ENCODE measurements around the gene BOC. TPM values are rescaled to one million over a fixed set of nuclear protein-coding genes. Genes with fewer than 3 reads are reported as not detected.

BOC gene
- polyA plus RNA-seq, 3 donors from 2014 or later, result not detected

GRCh38 chr3:113210604-113211329 is 590 bp upstream of the BOC start:
- H3K36me3 Mint-ChIP-seq, result peaks cover 0 to 3% (median 0%) of the 10 kb centered on the region in 3 donors
- peaks cover 3 to 11% of the 10 kb centered on the region in 2 donors for H3K4me1 Mint-ChIP-seq
- DNase-seq, result no peak
- peaks cover 13 to 39% (median 26%) of the 10 kb centered on the region in 3 donors for H3K27me3 Mint-ChIP-seq (ENCODE audit: low read depth in 3 of 3)
- peak overlapping the region in 4 of 5 donors; percentile 26 to 54 (median 42) for H3K4me3 Mint-ChIP-seq
- no peak overlapping the region for H3K27ac Mint-ChIP-seq
- peaks cover 0 to 1% (median 0%) of the 10 kb centered on the region in 6 donors for H3K9me3 Mint-ChIP-seq

GRCh38 chr3:113212150-113212843 is 940 bp downstream of the BOC start:
- Mint-ChIP-seq H3K36me3 (peaks cover 0 to 3% (median 0%) of the 10 kb centered on the region in 3 donors), H3K27ac (peak overlapping the region in 1 of 6 donors; percentile 82), H3K9me3 (peaks cover 0 to 1% (median 0%) of the 10 kb centered on the region in 6 donors), H3K4me1 (peaks cover 3 to 11% of the 10 kb centered on the region in 2 donors), H3K4me3 (peak overlapping the region in 3 of 5 donors; percentile 33 to 76 (median 55)), H3K27me3 (ENCODE audit: low read depth in 3 of 3) (peaks cover 11 to 31% (median 25%) of the 10 kb centered on the region in 3 donors)
- DNase-seq, result no peak

DNA sequence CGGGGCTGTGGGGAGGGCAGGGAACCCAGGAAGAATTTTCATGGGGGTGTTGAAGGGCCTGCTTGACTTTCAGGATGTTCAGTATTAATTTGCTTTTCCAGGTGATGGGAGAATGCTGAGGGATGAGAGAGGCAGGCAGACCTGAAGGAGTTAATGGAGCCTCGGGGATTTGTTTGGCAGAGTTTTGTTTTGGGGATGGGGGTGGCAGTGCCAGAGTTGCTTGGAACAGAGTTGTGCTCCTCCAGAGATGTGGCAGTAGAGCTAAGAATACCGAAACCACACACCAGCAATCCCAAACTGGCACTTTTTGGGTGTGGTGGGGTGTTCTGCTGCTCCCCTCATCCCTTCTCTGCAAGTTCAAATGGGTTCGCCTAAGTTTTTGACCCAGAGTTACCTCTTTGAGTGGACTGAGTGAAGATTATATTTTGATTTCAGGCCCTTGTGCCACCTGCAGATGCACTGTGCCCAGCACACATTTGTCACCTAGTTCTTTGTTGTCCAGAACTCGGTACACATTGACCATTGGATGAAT is 1.6 kb downstream of the BOC start:
- Mint-ChIP-seq H3K9me3 (peaks cover 0 to 1% (median 0%) of the 10 kb centered on the region in 6 donors), H3K27me3 (ENCODE audit: low read depth in 3 of 3) (peaks cover 11 to 28% (median 25%) of the 10 kb centered on the region in 3 donors), H3K36me3 (peaks cover 0 to 3% (median 0%) of the 10 kb centered on the region in 3 donors), H3K27ac (no peak overlapping the region), H3K4me3 (peak overlapping the region in 3 of 5 donors; percentile 4 to 76 (median 17)), H3K4me1 (peaks cover 3 to 11% of the 10 kb centered on the region in 2 donors)
- no peak for DNase-seq

- Mint-ChIP-seq H3K9me3 (peaks cover 0 to 1% (median 0%) of the 10 kb centered on the region in 6 donors), H3K27ac (no peak overlapping the region), H3K36me3 (peaks cover 0 to 3% (median 0%) of the 10 kb centered on the region in 3 donors), H3K4me1 (peaks cover 3 to 11% of the 10 kb centered on the region in 2 donors), H3K27me3 (ENCODE audit: low read depth in 3 of 3) (peaks cover 10 to 26% (median 26%) of the 10 kb centered on the region in 3 donors), H3K4me3 (no peak overlapping the region)
- no peak for DNase-seq
These were observed 2.7 kb downstream of the BOC start for GRCh38 chr3:113213896-113214587.

DNA sequence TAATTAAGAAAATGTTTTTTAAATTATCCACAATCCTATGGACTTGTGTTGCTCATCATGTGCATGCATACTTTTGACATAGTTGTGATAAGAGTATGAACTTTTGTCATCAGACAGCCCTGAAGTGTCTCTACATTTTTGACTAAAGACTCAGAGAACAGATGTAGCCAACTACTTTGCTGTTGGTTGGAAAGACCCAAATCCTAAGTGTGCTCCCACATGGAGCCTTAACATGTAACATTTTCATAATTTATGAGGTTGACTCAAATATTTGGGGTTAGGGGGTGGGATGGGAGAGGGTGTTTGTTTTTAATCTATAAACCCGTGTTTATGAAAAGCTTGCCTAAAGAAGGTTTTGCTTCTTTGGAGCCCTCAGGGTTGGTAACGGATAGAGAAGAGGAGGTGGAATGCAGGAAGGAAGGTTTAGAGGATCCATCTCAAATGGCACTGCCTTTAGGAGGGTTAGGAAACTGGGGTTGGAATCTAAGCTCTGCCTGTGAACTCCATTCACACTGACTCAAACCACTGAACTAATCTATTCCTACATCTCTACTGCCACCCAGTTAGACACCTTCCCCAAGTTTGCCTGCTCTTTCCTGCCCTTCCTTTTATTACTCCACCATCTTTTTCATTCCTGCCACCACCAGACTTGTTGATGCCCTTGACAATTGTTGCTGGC is 3.7 kb downstream of the BOC start:
- H3K4me1 Mint-ChIP-seq, result peaks cover 6 to 19% of the 10 kb centered on the region in 2 donors
- peaks cover 0 to 1% (median 0%) of the 10 kb centered on the region in 6 donors for H3K9me3 Mint-ChIP-seq
- H3K27me3 Mint-ChIP-seq (ENCODE audit: low read depth in 3 of 3), result peaks cover 11 to 30% (median 26%) of the 10 kb centered on the region in 3 donors
- H3K36me3 Mint-ChIP-seq, result peaks cover 0 to 3% (median 0%) of the 10 kb centered on the region in 3 donors
- no peak overlapping the region for H3K4me3 Mint-ChIP-seq
- H3K27ac Mint-ChIP-seq, result no peak overlapping the region
- no peak for DNase-seq

DNA sequence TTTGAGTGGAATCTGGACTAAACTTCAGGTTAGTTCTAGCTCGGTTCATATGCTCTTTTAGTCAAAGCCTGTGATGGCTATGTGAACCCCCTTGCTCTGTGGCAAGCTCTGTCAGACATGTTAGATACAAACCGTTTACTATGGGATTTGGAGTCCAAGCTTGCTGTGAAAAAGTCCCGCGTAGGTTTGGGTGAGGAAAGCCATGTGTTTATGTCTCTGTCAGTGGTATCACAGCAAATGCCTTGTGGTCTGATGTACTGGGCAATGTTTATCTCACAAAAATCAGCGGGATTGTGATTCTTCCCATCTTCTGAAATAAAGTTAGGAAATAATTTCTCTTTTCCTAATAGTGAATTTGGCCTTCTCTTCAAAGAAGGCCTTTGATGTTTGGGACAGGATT is 5.0 kb downstream of the BOC start:
- H3K27ac Mint-ChIP-seq, result no peak overlapping the region
- DNase-seq, result no peak
- H3K27me3 Mint-ChIP-seq (ENCODE audit: low read depth in 3 of 3), result peaks cover 13 to 26% (median 25%) of the 10 kb centered on the region in 3 donors

GRCh38 chr3:113218011-113218680 is 6.8 kb downstream of the BOC start:
- Mint-ChIP-seq H3K9me3 (no peaks in the 10 kb centered on the region), H3K27me3 (ENCODE audit: low read depth in 3 of 3) (peaks cover 16 to 31% (median 22%) of the 10 kb centered on the region in 3 donors), H3K4me3 (no peak overlapping the region), H3K36me3 (no peaks in the 10 kb centered on the region), H3K27ac (no peak overlapping the region), H3K4me1 (peaks cover 8 to 11% of the 10 kb centered on the region in 2 donors)
- no peak for DNase-seq

More for the DNA sequence above, 5.0 kb downstream of the BOC start:
- Mint-ChIP-seq H3K4me1 (peaks cover 6 to 15% of the 10 kb centered on the region in 2 donors), H3K4me3 (no peak overlapping the region), H3K36me3 (peaks cover 0 to 3% (median 0%) of the 10 kb centered on the region in 3 donors), H3K9me3 (no peaks in the 10 kb centered on the region)

DNA sequence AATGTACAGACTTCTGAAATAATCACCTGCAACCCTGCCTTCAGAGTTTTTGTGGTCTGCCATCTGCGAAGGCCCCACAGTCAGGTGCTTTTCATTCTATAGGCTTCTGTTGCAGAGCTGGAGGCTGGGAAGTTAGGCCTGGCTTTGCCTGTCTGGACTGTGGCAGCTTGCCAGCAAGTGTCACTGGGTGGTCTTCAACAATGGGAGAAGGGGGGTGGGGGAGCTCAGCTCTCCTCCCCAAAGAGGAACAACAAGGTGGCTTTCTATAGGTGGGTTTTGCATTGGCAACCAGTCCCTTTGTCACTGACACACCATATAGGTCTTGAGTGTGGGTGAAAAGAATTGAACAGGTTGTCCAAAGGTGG is 7.3 kb downstream of the BOC start:
- peaks cover 14 to 31% (median 23%) of the 10 kb centered on the region in 3 donors for H3K27me3 Mint-ChIP-seq (ENCODE audit: low read depth in 3 of 3)

GRCh38 chr3:113219605-113220300 is 8.4 kb downstream of the BOC start:
- H3K9me3 Mint-ChIP-seq, result no peaks in the 10 kb centered on the region
- peaks cover 17 to 26% (median 23%) of the 10 kb centered on the region in 3 donors for H3K27me3 Mint-ChIP-seq (ENCODE audit: low read depth in 3 of 3)
- peak; percentile 20 to 31 (median 25) for DNase-seq
- no peak overlapping the region for H3K4me3 Mint-ChIP-seq
- H3K36me3 Mint-ChIP-seq, result no peaks in the 10 kb centered on the region
- H3K4me1 Mint-ChIP-seq, result peaks cover 20 to 25% of the 10 kb centered on the region in 2 donors
- no peak overlapping the region for H3K27ac Mint-ChIP-seq

More for the DNA sequence above, 7.3 kb downstream of the BOC start:
- no peak for DNase-seq
- Mint-ChIP-seq H3K9me3 (no peaks in the 10 kb centered on the region), H3K27ac (no peak overlapping the region), H3K4me1 (peaks cover 13 to 17% of the 10 kb centered on the region in 2 donors), H3K4me3 (no peak overlapping the region), H3K36me3 (no peaks in the 10 kb centered on the region)

- Mint-ChIP-seq H3K9me3 (no peaks in the 10 kb centered on the region), H3K27ac (no peak overlapping the region), H3K4me3 (no peak overlapping the region), H3K4me1 (peaks cover 20 to 29% of the 10 kb centered on the region in 2 donors), H3K36me3 (no peaks in the 10 kb centered on the region), H3K27me3 (ENCODE audit: low read depth in 3 of 3) (peaks cover 14 to 23% (median 19%) of the 10 kb centered on the region in 3 donors)
- DNase-seq, result no peak
These were observed 9.4 kb downstream of the BOC start for GRCh38 chr3:113220721-113221120.

- Mint-ChIP-seq H3K36me3 (no peaks in the 10 kb centered on the region), H3K4me1 (peaks cover 20 to 29% of the 10 kb centered on the region in 2 donors), H3K27me3 (ENCODE audit: low read depth in 3 of 3) (peaks cover 13 to 23% (median 14%) of the 10 kb centered on the region in 3 donors), H3K9me3 (no peaks in the 10 kb centered on the region), H3K4me3 (no peak overlapping the region), H3K27ac (no peak overlapping the region)
- no peak for DNase-seq
These were observed 10.4 kb downstream of the BOC start for GRCh38 chr3:113221721-113222257.

Data from immature natural killer cell (primary cell).